ENCODE data around the gene PNPLA6. TPM values are rescaled to one million over a fixed set of nuclear protein-coding genes. Genes with fewer than 3 reads are reported as not detected.

PNPLA6 gene
- total and polyA plus RNA-seq, 7 experiments from 2014 or later, result 5.3 to 157 (median 119) TPM

DNA sequence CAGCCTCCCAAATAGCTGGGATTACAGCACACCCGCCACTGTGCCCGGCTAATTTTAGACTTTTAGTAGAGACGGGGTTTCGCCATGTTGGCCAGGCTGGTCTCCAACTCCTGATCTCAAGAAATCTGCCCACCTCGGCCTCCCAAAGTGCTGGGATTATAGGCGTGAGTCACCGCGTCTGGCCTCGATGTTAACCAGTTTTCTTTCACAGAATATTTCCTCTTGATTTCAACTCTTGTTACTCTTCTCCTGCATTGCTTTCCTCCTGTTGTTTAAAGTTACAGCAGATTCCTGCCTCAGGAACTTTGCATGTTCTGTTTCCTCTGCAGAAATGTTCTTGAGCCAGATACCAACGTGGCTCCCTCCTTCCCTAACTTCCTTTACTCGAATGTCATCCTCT is 43.0 kb upstream of the PNPLA6 start:
- ATAC-seq (no peak), DNase-seq (no peak)
- Mint-ChIP-seq H3K4me1 (peaks cover 0 to 28% (median 11%) of the 10 kb centered on the region in 7 donors), H3K4me3 (peak overlapping the region in 1 of 10 donors; percentile 26), H3K27me3 (peaks cover 5 to 10% (median 7%) of the 10 kb centered on the region in 5 donors), H3K36me3 (peaks cover 0 to 4% (median 0%) of the 10 kb centered on the region in 5 donors), H3K9me3 (peaks cover 0 to 3% (median 0%) of the 10 kb centered on the region in 11 donors), H3K27ac (peak overlapping the region in 1 of 9 donors; percentile 64)
- ChIA-PET POLR2A (interaction anchor here (0.7 kb wide), 1 partner anchor 24 kb away, joined by 3 read pairs; no protein-coding TSS in a partner anchor), CTCF (no interaction called here)
- no peak overlapping the region for H3K4me3 ChIP-seq (ENCODE audit: low read length)
- no peaks in the 10 kb centered on the region for H3K27me3 ChIP-seq (ENCODE audit: control insufficient read depth in 2 of 2, insufficient read depth in 2 of 2, low read length in 2 of 2)
- intact Hi-C loops (cut with micrococcal nuclease), result no loop called here
- no peaks in the 10 kb centered on the region for H3K36me3 ChIP-seq (ENCODE audit: control insufficient read depth in 2 of 3, insufficient read depth in 3 of 3, low read length in 3 of 3)
- no peak overlapping the region for H3K27ac ChIP-seq (ENCODE audit: low read depth, low read length)
- no peaks in the 10 kb centered on the region for H3K9me3 ChIP-seq (ENCODE audit: control insufficient read depth in 2 of 3, low read length in 3 of 3)
- peaks cover 6 to 8% of the 10 kb centered on the region in 2 donors for H3K4me1 ChIP-seq (ENCODE audit: control insufficient read depth in 2 of 2, insufficient read depth in 2 of 2, low read length in 2 of 2)

DNA sequence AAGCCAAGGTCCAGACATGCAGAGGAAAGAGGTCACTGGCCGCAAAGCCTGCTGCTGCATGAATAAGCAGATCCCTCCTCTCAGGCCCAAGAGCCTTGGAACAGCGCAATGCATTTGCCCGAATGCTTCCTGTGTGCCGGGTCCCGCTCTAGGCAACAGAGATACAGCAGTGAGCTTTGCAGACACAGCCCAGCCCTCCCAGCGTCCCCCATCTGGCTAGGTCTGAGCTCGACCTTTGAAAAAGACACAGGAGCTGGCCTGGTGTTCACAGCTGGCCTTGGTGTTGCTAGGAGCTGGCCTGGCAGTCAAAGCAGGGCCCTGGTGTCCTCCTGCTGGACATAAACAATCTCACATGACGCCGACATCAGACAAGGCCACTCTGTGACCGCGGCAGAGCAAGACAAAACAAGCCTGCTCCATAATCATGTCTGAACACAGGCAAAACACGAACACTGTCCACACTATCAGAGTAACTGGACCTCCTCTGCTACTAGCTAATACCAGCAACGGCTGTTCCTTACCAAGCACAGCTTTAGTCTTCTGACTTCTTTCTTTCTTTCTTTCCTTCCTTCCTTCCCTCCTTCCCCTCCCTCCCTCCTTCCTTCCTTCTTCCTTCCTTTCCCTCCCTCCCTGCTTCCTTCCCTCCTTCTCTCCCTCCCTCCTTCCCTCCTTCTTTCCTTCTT is 41.0 kb upstream of the PNPLA6 start:
- H3K27ac Mint-ChIP-seq, result no peak overlapping the region
- ATAC-seq (no peak), DNase-seq (no peak)
- H3K9me3 Mint-ChIP-seq, result peaks cover 0 to 3% (median 0%) of the 10 kb centered on the region in 11 donors
- Histone ChIP-seq H3K27me3 (ENCODE audit: control insufficient read depth in 2 of 2, insufficient read depth in 2 of 2, low read length in 2 of 2) (no peaks in the 10 kb centered on the region), H3K9me3 (ENCODE audit: control insufficient read depth in 2 of 3, low read length in 3 of 3) (no peaks in the 10 kb centered on the region), H3K4me3 (ENCODE audit: low read length) (no peak overlapping the region), H3K36me3 (ENCODE audit: control insufficient read depth in 2 of 3, insufficient read depth in 3 of 3, low read length in 3 of 3) (no peaks in the 10 kb centered on the region), H3K27ac (ENCODE audit: low read depth, low read length) (no peak overlapping the region), H3K4me1 (ENCODE audit: control insufficient read depth in 2 of 2, insufficient read depth in 2 of 2, low read length in 2 of 2) (peaks cover 0 to under 1% of the 10 kb centered on the region in 2 donors)
- CTCF ChIA-PET, result no interaction called here
- peaks cover 14 to 22% (median 19%) of the 10 kb centered on the region in 5 donors for H3K27me3 Mint-ChIP-seq
- no peak overlapping the region for H3K4me3 Mint-ChIP-seq
- H3K36me3 Mint-ChIP-seq, result peaks cover 0 to 3% (median 0%) of the 10 kb centered on the region in 5 donors
- intact Hi-C loops (cut with micrococcal nuclease), result no loop called here
- H3K4me1 Mint-ChIP-seq, result peaks cover 0 to 22% (median 5%) of the 10 kb centered on the region in 7 donors
- POLR2A ChIA-PET, result interaction anchor here (0.6 kb wide), 1 partner anchor 450 kb away, joined by 3 read pairs; no protein-coding TSS in a partner anchor

DNA sequence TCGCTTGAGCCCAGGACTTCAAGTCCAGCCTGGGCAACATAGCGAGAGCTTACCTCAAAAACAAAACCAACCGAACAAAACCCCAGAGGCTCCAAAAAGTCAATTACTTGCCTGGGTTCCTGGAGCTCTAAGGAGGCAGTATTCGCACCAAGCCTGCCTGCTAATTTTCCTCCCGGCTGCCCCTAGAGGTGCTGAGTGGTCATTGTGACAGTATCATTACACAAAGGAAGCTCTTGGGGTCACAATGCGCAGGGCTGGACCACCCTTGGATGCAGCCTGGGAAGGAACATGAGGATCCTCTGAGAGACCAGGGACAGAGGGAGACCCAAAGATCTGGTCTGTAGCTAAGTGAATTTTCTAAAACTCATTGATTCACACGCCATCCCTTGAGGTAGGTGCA is 38.2 kb upstream of the PNPLA6 start:
- Histone ChIP-seq H3K27me3 (ENCODE audit: control insufficient read depth in 2 of 2, insufficient read depth in 2 of 2, low read length in 2 of 2) (peaks cover 0 to 5% of the 10 kb centered on the region in 2 donors), H3K27ac (ENCODE audit: low read depth, low read length) (no peak overlapping the region), H3K4me1 (ENCODE audit: control insufficient read depth in 2 of 2, insufficient read depth in 2 of 2, low read length in 2 of 2) (no peaks in the 10 kb centered on the region), H3K4me3 (ENCODE audit: low read length) (no peak overlapping the region), H3K9me3 (ENCODE audit: control insufficient read depth in 2 of 3, low read length in 3 of 3) (no peaks in the 10 kb centered on the region), H3K36me3 (ENCODE audit: control insufficient read depth in 2 of 3, insufficient read depth in 3 of 3, low read length in 3 of 3) (no peaks in the 10 kb centered on the region)
- H3K36me3 Mint-ChIP-seq, result peaks cover 0 to 3% (median 0%) of the 10 kb centered on the region in 5 donors
- H3K4me3 Mint-ChIP-seq, result no peak overlapping the region
- no peak for DNase-seq
- peaks cover 27 to 37% (median 29%) of the 10 kb centered on the region in 5 donors for H3K27me3 Mint-ChIP-seq
- POLR2A ChIA-PET, result no interaction called here
- peak overlapping the region in 1 of 9 donors; percentile 38 for H3K27ac Mint-ChIP-seq
- intact Hi-C loops (cut with micrococcal nuclease), result no loop called here
- H3K4me1 Mint-ChIP-seq, result peaks cover 0 to 14% (median under 1%) of the 10 kb centered on the region in 7 donors
- CTCF ChIA-PET, result interaction anchor here (0.6 to 1.2 kb wide), 3 partner anchors 10 to 71 kb away, joined by 3 to 6 read pairs (median 4); no protein-coding TSS in a partner anchor
- peak; percentile 42 for ATAC-seq
- peaks cover 0 to 3% (median 0%) of the 10 kb centered on the region in 11 donors for H3K9me3 Mint-ChIP-seq

DNA sequence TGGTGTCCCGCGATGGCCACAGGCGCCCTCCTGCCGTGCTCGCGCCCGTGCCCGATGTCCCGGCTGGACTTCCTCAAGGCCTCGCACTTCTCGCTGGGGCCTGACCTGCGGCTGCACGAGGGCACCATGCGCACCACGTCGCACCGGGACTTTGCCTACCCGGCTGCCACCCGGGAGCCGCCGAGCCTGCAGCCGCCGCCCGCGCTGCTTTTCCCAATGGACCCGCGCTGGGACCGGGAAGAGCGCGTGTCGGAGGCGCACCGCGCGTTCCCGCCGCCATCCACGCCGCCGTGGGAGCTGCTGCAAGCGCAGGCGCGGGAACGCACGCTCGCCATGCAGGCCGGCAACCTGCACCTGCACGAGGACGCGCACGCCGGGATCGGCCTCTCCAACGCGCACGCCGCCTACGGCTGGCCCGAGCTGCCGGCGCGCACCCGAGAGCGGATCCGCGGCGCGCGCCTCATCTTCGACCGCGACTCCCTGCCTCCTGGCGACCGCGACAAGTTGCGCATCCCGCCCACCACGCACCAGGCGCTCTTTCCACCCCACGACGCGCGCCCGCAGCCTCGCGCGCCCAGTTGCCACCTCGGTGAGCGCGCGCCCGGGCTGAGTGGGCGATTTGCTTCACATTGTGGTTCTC is 34.6 kb upstream of the PNPLA6 start:
- Mint-ChIP-seq H3K9me3 (peaks cover 0 to 5% (median 0%) of the 10 kb centered on the region in 11 donors), H3K4me3 (peak overlapping the region in 8 of 10 donors; percentile 34 to 78 (median 58)), H3K36me3 (peaks cover 0 to 3% (median 0%) of the 10 kb centered on the region in 5 donors), H3K27ac (no peak overlapping the region), H3K4me1 (peaks cover 4 to 10% (median 7%) of the 10 kb centered on the region in 7 donors), H3K27me3 (peaks cover 32 to 58% (median 37%) of the 10 kb centered on the region in 5 donors)
- H3K4me3 ChIP-seq (ENCODE audit: low read length), result peak overlapping the region; percentile 17
- peak; percentile 65 for ATAC-seq
- H3K4me1 ChIP-seq (ENCODE audit: control insufficient read depth in 2 of 2, insufficient read depth in 2 of 2, low read length in 2 of 2), result peaks cover 0 to 10% of the 10 kb centered on the region in 2 donors
- H3K27me3 ChIP-seq (ENCODE audit: control insufficient read depth in 2 of 2, insufficient read depth in 2 of 2, low read length in 2 of 2), result peaks cover 0 to 10% of the 10 kb centered on the region in 2 donors
- intact Hi-C loops (cut with micrococcal nuclease), result no loop called here
- H3K27ac ChIP-seq (ENCODE audit: low read depth, low read length), result no peak overlapping the region
- ChIA-PET CTCF (no interaction called here), POLR2A (no interaction called here)
- no peaks in the 10 kb centered on the region for H3K36me3 ChIP-seq (ENCODE audit: control insufficient read depth in 2 of 3, insufficient read depth in 3 of 3, low read length in 3 of 3)
- peak in 1 of 9 donors; percentile 72 for DNase-seq
- H3K9me3 ChIP-seq (ENCODE audit: control insufficient read depth in 2 of 3, low read length in 3 of 3), result no peaks in the 10 kb centered on the region

DNA sequence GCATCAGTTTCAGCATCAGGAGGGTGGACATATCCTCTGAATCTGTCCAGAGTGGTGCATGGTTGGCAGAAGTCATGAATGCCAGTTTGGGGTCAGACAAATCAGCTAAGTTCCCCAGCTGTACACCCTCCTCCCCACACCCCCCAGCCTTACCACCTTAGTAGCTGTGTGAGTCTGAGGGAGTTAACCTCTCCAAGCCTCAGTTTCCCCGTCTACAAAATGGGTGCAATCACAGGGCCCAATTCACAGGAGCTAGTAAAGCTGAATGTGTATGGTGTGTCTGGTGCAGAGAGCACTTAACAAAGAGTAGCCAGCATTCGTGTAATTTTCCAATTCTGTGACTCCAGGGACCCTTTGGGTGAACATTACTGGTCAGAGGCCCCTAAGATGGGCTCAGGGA is 33.0 kb upstream of the PNPLA6 start:
- ChIA-PET POLR2A (no interaction called here), CTCF (no interaction called here)
- ATAC-seq (no peak), DNase-seq (no peak)
- H3K4me1 ChIP-seq (ENCODE audit: control insufficient read depth in 2 of 2, insufficient read depth in 2 of 2, low read length in 2 of 2), result peaks cover 0 to 11% of the 10 kb centered on the region in 2 donors
- Mint-ChIP-seq H3K27me3 (peaks cover 23 to 57% (median 34%) of the 10 kb centered on the region in 5 donors), H3K9me3 (peaks cover 0 to 5% (median 0%) of the 10 kb centered on the region in 11 donors), H3K4me3 (no peak overlapping the region), H3K27ac (no peak overlapping the region), H3K4me1 (peaks cover 5 to 13% (median 10%) of the 10 kb centered on the region in 7 donors), H3K36me3 (peaks cover 0 to 3% (median 0%) of the 10 kb centered on the region in 5 donors)
- H3K36me3 ChIP-seq (ENCODE audit: control insufficient read depth in 2 of 3, insufficient read depth in 3 of 3, low read length in 3 of 3), result no peaks in the 10 kb centered on the region
- intact Hi-C loops (cut with micrococcal nuclease), result no loop called here
- no peaks in the 10 kb centered on the region for H3K9me3 ChIP-seq (ENCODE audit: control insufficient read depth in 2 of 3, low read length in 3 of 3)
- H3K27ac ChIP-seq (ENCODE audit: low read depth, low read length), result no peak overlapping the region
- H3K27me3 ChIP-seq (ENCODE audit: control insufficient read depth in 2 of 2, insufficient read depth in 2 of 2, low read length in 2 of 2), result peaks cover 0 to 10% of the 10 kb centered on the region in 2 donors
- no peak overlapping the region for H3K4me3 ChIP-seq (ENCODE audit: low read length)

DNA sequence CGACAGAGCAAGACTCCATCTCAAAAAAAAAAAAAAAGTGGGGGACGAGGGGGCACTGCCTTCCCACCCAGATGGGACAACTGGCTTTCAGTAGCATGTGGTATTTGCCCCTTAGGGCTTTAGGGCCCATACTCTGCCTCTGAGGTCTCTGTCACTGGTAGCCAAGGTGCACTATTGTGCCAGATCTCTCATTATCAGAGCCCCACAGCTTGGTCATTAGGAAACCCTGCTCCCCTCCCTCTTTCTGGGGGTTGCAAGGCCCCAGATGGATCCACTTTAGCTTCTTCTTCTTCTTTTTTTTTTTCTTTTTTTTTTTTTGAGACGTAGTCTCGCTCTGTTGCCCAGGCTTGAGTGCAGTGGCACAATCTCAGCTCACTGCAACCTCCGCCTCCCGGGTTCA is 30.8 kb upstream of the PNPLA6 start:
- intact Hi-C loops (cut with micrococcal nuclease), result no loop called here
- no peaks in the 10 kb centered on the region for H3K36me3 Mint-ChIP-seq
- peaks cover 22 to 44% (median 23%) of the 10 kb centered on the region in 5 donors for H3K27me3 Mint-ChIP-seq
- DNase-seq (no peak), ATAC-seq (no peak)
- H3K27me3 ChIP-seq (ENCODE audit: control insufficient read depth in 2 of 2, insufficient read depth in 2 of 2, low read length in 2 of 2), result peaks cover 0 to 10% of the 10 kb centered on the region in 2 donors
- H3K4me1 Mint-ChIP-seq, result peaks cover 5 to 15% (median 10%) of the 10 kb centered on the region in 7 donors
- H3K9me3 ChIP-seq (ENCODE audit: control insufficient read depth in 2 of 3, low read length in 3 of 3), result no peaks in the 10 kb centered on the region
- H3K4me3 ChIP-seq (ENCODE audit: low read length), result no peak overlapping the region
- H3K27ac ChIP-seq (ENCODE audit: low read depth, low read length), result no peak overlapping the region
- peaks cover 0 to 3% (median 0%) of the 10 kb centered on the region in 11 donors for H3K9me3 Mint-ChIP-seq
- peaks cover 0 to 11% of the 10 kb centered on the region in 2 donors for H3K4me1 ChIP-seq (ENCODE audit: control insufficient read depth in 2 of 2, insufficient read depth in 2 of 2, low read length in 2 of 2)
- ChIA-PET CTCF (interaction anchor here (0.6 kb wide), 1 partner anchor 77 kb away, joined by 6 read pairs; no protein-coding TSS in a partner anchor), POLR2A (no interaction called here)
- no peaks in the 10 kb centered on the region for H3K36me3 ChIP-seq (ENCODE audit: control insufficient read depth in 2 of 3, insufficient read depth in 3 of 3, low read length in 3 of 3)
- no peak overlapping the region for H3K4me3 Mint-ChIP-seq
- H3K27ac Mint-ChIP-seq, result no peak overlapping the region

Data from naive thymus-derived CD4-positive, alpha-beta T cell (primary cell).